ENCODE data around the gene PTH1R. TPM values are rescaled to one million over a fixed set of nuclear protein-coding genes. Genes with fewer than 3 reads are reported as not detected.
A peak's percentile ranks its signal among the peaks of the same experiment; 100 is the strongest.

Gene PTH1R
- total RNA-seq, 1 experiment from 2014 or later = 1.0 TPM

GRCh38 chr3:46893146-46893748 is 15.7 kb downstream of the PTH1R start:
- Histone ChIP-seq H2BK120ac (ENCODE audit: low read depth, low read length, poor library complexity, severe bottlenecking) (no peak overlapping the region), H2BK12ac (ENCODE audit: insufficient read length, low read depth, low read length) (no peak overlapping the region), H3K14ac (ENCODE audit: insufficient read depth, low read length) (no peak overlapping the region), H3K9ac (ENCODE audit: extremely low read depth, insufficient read length, low read length) (no peak overlapping the region), H3K56ac (ENCODE audit: insufficient read length, low read depth, low read length) (no peak overlapping the region), H3K4ac (ENCODE audit: low read depth, low read length) (no peak overlapping the region), H3K4me1 (ENCODE audit: insufficient read depth, low read length) (no peaks in the 10 kb centered on the region; the same call in 1 of the 2 replicates), H3K27ac (ENCODE audit: insufficient read length, low read depth, low read length) (no peak overlapping the region), H2BK20ac (ENCODE audit: low read depth, low read length, poor library complexity, severe bottlenecking) (no peak overlapping the region), H3K79me2 (ENCODE audit: insufficient read depth, low read length) (no peaks in the 10 kb centered on the region), H2BK15ac (ENCODE audit: low read depth, low read length) (no peak overlapping the region), H2AK5ac (ENCODE audit: insufficient read length, low read length) (no peak overlapping the region), H4K20me1 (ENCODE audit: control insufficient read depth, insufficient read depth, insufficient read length) (no peaks in the 10 kb centered on the region), H3K4me2 (ENCODE audit: insufficient read depth, insufficient read length, low read length) (peak overlapping the region; percentile 51), H3K79me1 (ENCODE audit: insufficient read depth, low read depth, low read length, poor library complexity, severe bottlenecking) (no peaks in the 10 kb centered on the region), H3K23me2 (ENCODE audit: insufficient read length, low read depth, low read length, poor library complexity, severe bottlenecking) (peaks cover 8% of the 10 kb centered on the region), H3K27me3 (ENCODE audit: insufficient read depth, low read length) (peaks cover 24% of the 10 kb centered on the region; the same call in 1 of the 2 replicates), H4K91ac (ENCODE audit: insufficient read length, low read depth, low read length) (no peak overlapping the region), H3K9me3 (ENCODE audit: control insufficient read depth, low read depth, low read length) (no peaks in the 10 kb centered on the region), H3T11ph (ENCODE audit: low read length) (no peak overlapping the region), H3K23ac (ENCODE audit: insufficient read length, low read depth, low read length) (no peak overlapping the region), H4K8ac (replicated peaks; ENCODE audit: insufficient read length, low read depth, low read length) (no peak overlapping the region), H2AFZ (ENCODE audit: low read length) (no peak overlapping the region), H3K18ac (ENCODE audit: insufficient read length, low read depth, low read length) (no peak overlapping the region), H4K5ac (ENCODE audit: insufficient read length, low read depth, low read length) (no peak overlapping the region), H2BK5ac (ENCODE audit: insufficient read length, low read length) (no peak overlapping the region)
- H3K4me1 Mint-ChIP-seq = peaks cover 13 to 17% of the 10 kb centered on the region in 2 experiments
- peaks cover 82% of the 10 kb centered on the region for H3K27me3 Mint-ChIP-seq (ENCODE audit: low read depth)
- H3K36me3 Mint-ChIP-seq (ENCODE audit: insufficient read depth in 1 of 3, low read depth in 3 of 3) = no peaks in the 10 kb centered on the region
- H3K27ac Mint-ChIP-seq = no peak overlapping the region
- no peaks in the 10 kb centered on the region; a peak in 1 of 5 replicates for H3K9me3 Mint-ChIP-seq
- no CpG with 5 or more reads among the region's 6 CpGs for WGBS (ENCODE audit: extremely low coverage, insufficient read length, low lambda C conversion rate)
- no peak for DNase-seq
- TF ChIP-seq CTCF (conservative IDR thresholded peaks at IDR 0.05) = no peak
- H3K4me3 Mint-ChIP-seq = peak overlapping the region; percentile 60 to 76; a peak in 4 of 5 replicates

Measured in H9 (cell line).